Endothelial cell of umbilical vein (primary cell): ENCODE results near the gene POLR1H. TPM values are rescaled to one million over a fixed set of nuclear protein-coding genes. Genes with fewer than 3 reads are reported as not detected.

Experiments used
- BruUV-seq: library from RNA; stranded (reverse); fragments of 400-500 nt; replicated peaks from 2 replicates; lab custom pipeline; 2021; lab: Mats Ljungman, UMichigan
- CTCF ChIA-PET: fragments of 300-600, 350-600 bp; sonication (Branson Sonifier 250); formaldehyde crosslinking; loops from one replicate; lab custom pipeline; 2021; ENCODE audit warnings: antibody characterized with exemption, inconsistent platforms; lab: Charles Lee
- POLR2A ChIA-PET: fragments of 300-600, 350-600 bp; sonication (Branson Sonifier 250); formaldehyde crosslinking; loops from one replicate; lab custom pipeline; 2021; ENCODE audit warnings: antibody characterized with exemption, inconsistent platforms; lab: Charles Lee
- DNase-seq: peaks from one replicate; pipeline ENCODE4 v3.0.0-alpha.2; 2011; ENCODE audit warnings: low read depth, low spot score
- FAIRE-seq: peaks from 2 replicates; lab custom pipeline; 2011; peaks lifted over from hg19 to GRCh38; lab: Jason Lieb, UNC
- H2AFZ ChIP-seq: 2 replicates; pipeline ENCODE4 v1.6.0; 2012; ENCODE audit warnings: low read depth, low read length, control low read depth, inconsistent platforms
- H3K27ac ChIP-seq: 2 replicates; pipeline ENCODE4 v1.5.1; 2011; ENCODE audit warnings: low read depth, mild to moderate bottlenecking, control low read depth, low read length, moderate library complexity; ENCODE audit not compliant: insufficient read depth
- H3K27me3 ChIP-seq, 2 experiments: 2 replicates each; pipeline versions ENCODE4 v1.6.0 to v1.6.1; 2011; ENCODE audit warnings: low read length in 2 of 2, mixed read lengths in 1 of 2; ENCODE audit not compliant: control insufficient read depth in 2 of 2, insufficient read depth in 2 of 2
- H3K36me3 ChIP-seq, 2 experiments: 2 replicates in 1 of 2; 3 replicates in 1 of 2; pipeline ENCODE4 v1.5.1; 2011; ENCODE audit warnings: low read length in 2 of 2, mild to moderate bottlenecking in 1 of 2, moderate library complexity in 1 of 2; ENCODE audit not compliant: control insufficient read depth in 2 of 2, insufficient read depth in 2 of 2; ENCODE audit errors: extremely low read depth in 1 of 2
- H3K4me1 ChIP-seq: 3 replicates; pipeline ENCODE4 v1.5.1; 2011; ENCODE audit warnings: mild to moderate bottlenecking, low read length; ENCODE audit not compliant: control insufficient read depth, insufficient read depth; ENCODE audit errors: extremely low read depth
- H3K4me2 ChIP-seq: 2 replicates; pipeline ENCODE4 v1.6.1; 2011; ENCODE audit warnings: low read length, control low read depth, mixed read lengths; ENCODE audit not compliant: insufficient read depth
- H3K4me3 ChIP-seq, 3 experiments: fragments of 200-600 bp in 1 of 3; sonication (generic), shearing (Covaris generic) in 1 of 3; replicated peaks in 1 of 3; 2 replicates each; pipeline ENCODE4 v1.5.1; 2011 to 2016; ENCODE audit warnings: control low read depth in 3 of 3, low read length in 3 of 3, mild to moderate bottlenecking in 2 of 3, inconsistent platforms in 1 of 3, low read depth in 1 of 3, moderate library complexity in 1 of 3; ENCODE audit not compliant: insufficient read depth in 1 of 3
- H3K79me2 ChIP-seq: 2 replicates; pipeline ENCODE4 v1.6.0; 2012; ENCODE audit warnings: low read length, inconsistent platforms; ENCODE audit not compliant: control insufficient read depth, insufficient read depth
- H3K9ac ChIP-seq: replicated peaks from 2 replicates; pipeline ENCODE3; 2011; ENCODE audit warnings: low read length, control low read depth; ENCODE audit not compliant: insufficient read depth; ENCODE audit errors: extremely low read depth
- H3K9me1 ChIP-seq: replicated peaks from 3 replicates; pipeline ENCODE4 v1.6.0; 2011; ENCODE audit warnings: mild to moderate bottlenecking, low read length; ENCODE audit not compliant: control insufficient read depth, insufficient read depth; ENCODE audit errors: extremely low read depth
- H3K9me3 ChIP-seq: replicated peaks from 2 replicates; pipeline ENCODE4 v1.5.1; 2012; ENCODE audit warnings: low read length, inconsistent platforms; ENCODE audit not compliant: control insufficient read depth, insufficient read depth
- H4K20me1 ChIP-seq: replicated peaks from 2 replicates; pipeline ENCODE3; 2011; ENCODE audit warnings: mild to moderate bottlenecking, low read length; ENCODE audit not compliant: control insufficient read depth, insufficient read depth; ENCODE audit errors: extremely low read depth
- CTCF ChIP-seq, 2 donors: IDR thresholded peaks; 1 replicate in 1 of 2; 2 replicates in 1 of 2; pipeline ENCODE4 v1.5.1; 2011; ENCODE audit warnings: low read length in 2 of 2, mild to moderate bottlenecking in 2 of 2, moderate library complexity in 2 of 2, control low read depth in 1 of 2, inconsistent platforms in 1 of 2, low read depth in 1 of 2; ENCODE audit not compliant: insufficient read depth in 1 of 2; ENCODE audit errors: extremely low read depth in 1 of 2
- JUN ChIP-seq: IDR thresholded peaks from 2 replicates; pipeline ENCODE4 v1.6.1; 2011; ENCODE audit warnings: borderline replicate concordance, low read depth; ENCODE audit not compliant: insufficient read length, insufficient read depth
- dilution Hi-C: fragments of 300-500 bp; cut with MboI; formaldehyde crosslinking; loops from one replicate; pipeline ENCODE4 v1.15.0; 2019; ENCODE audit warnings: low sequenced_read_pairs; ENCODE audit not compliant: extremely low pct_ligation_motif_present
- intact Hi-C: fragments of 100-400 bp; cut with micrococcal nuclease; formaldehyde crosslinking; loops from one replicate; pipeline ENCODE4 v1.10.0; 2022
- polyA plus RNA-seq, 4 experiments: library from polyadenylated mRNA; depleted of rRNA in 3 of 4; stranded (reverse) in 3 of 4; unstranded in 1 of 4; fragments of >200 nt; gene quantifications; 2 replicates each; pipeline versions ENCODE4 v1.2.1 to v1.2.3, GENCODE V29; 2011 to 2012; ENCODE audit warnings: missing spikeins in 1 of 4
- total RNA-seq: library from RNA; stranded (reverse); gene quantifications from 2 replicates; pipeline ENCODE4 v1.2.3, GENCODE V29; 2021

Gene POLR1H
- total and polyA plus RNA-seq, 2 donors (not counting 3 experiments of a cell fraction or from before 2014, with no cell fraction given) = 32.5 to 65.3 TPM

DNA sequence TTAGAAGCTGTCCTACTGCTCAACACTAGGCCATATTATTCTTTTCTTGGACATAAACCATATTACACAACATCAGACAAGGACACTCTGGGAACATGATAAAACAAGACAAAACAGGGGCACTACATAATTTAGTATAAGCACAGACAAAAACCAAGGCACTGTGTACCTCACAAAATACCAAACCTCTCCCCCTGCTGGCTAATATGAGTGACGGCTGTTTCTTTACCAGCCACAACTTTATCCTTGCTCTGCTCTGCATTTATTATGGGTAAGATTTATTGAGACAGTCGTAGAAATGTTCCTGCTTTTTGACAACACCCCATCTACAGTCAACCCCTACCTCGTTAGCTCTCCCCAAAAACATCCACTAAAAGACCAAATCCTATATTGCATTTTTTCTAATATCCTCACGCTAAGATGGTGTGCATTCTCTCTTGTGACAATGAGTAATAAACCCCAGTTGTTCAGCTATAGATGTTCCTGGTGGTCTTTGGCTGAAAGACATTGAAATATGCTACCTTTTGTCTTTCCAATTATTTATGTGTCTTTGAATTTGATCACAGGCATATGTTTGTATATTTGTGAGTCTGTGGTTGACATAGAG, 23.8 kb upstream of the POLR1H start:
- peak; percentile 84 for FAIRE-seq
- H2AFZ ChIP-seq = no peak overlapping the region
- peak; percentile 13 for DNase-seq

More for the DNA sequence above, 23.8 kb upstream of the POLR1H start:
- BruUV-seq = no TSS peak
- CTCF ChIA-PET = interaction anchor here (0.6 to 3.7 kb wide), 7 partner anchors 13 to 1665 kb away, joined by 3 to 21 read pairs (median 3); no protein-coding TSS in a partner anchor
- H3K27me3 ChIP-seq = no peaks in the 10 kb centered on the region
- dilution Hi-C loops = no loop called here
- H3K4me1 ChIP-seq = no peaks in the 10 kb centered on the region
- H3K79me2 ChIP-seq = no peaks in the 10 kb centered on the region
- no peak overlapping the region for H3K4me3 ChIP-seq
- H3K36me3 ChIP-seq = no peaks in the 10 kb centered on the region
- no peak for TF ChIP-seq JUN
- TF ChIP-seq CTCF (IDR thresholded peaks at IDR 0.05; ENCODE audit: extremely low read depth in 1 of 2, insufficient read depth in 1 of 2, low read depth in 1 of 2, low read length in 2 of 2) = peak; percentile 48 to 60
- POLR2A ChIA-PET = no interaction called here
- no peak overlapping the region for H3K9ac ChIP-seq
- no peaks in the 10 kb centered on the region for H4K20me1 ChIP-seq
- no peak overlapping the region for H3K4me2 ChIP-seq
- intact Hi-C loops = no loop called here
- H3K27ac ChIP-seq = no peak overlapping the region
- no peaks in the 10 kb centered on the region for H3K9me3 ChIP-seq
- no peaks in the 10 kb centered on the region for H3K9me1 ChIP-seq
